Stomach (tissue), 4 donors: ENCODE results near the gene CDKN2B-AS1.

Source experiments
- POLR2A ChIP-seq, 4 donors: fragments of 450-650 bp; IDR thresholded peaks; one replicate each; pipeline ENCODE4 v1.6.1; 2016; ENCODE audit warnings: antibody characterized with exemption in 4 of 4, control low read depth in 2 of 4, mild to moderate bottlenecking in 1 of 4, moderate library complexity in 1 of 4
- TF ChIP-seq, protein P1 (sequence below), 7 experiments: fragments of 450-650 bp in 4 of 7; fragments of 200-600 bp in 3 of 7; sonication (generic) in 3 of 7; IDR thresholded peaks; one replicate each; pipeline ENCODE4 v1.5.1; 2016 to 2019; ENCODE audit warnings: antibody characterized with exemption in 7 of 7, control low read depth in 2 of 7, mild to moderate bottlenecking in 1 of 7

DNA sequence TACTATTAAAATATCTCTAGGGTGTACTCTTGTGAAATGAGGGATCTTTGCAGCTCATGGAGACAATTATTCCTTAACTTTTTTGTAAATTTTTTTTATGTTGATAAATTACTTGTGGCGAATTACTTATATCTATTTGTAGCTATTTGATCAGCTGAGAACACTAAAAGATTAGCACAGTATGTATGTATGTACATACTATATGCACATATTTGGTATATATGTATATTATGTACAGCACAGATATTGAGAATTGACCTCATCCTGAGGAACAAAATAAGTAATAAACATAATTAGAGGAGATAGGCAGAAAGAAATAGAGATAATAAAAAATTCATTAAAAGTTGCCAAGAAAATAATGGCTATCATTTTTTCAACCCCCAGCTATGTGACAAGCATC is 12.2 kb upstream of the CDKN2B-AS1 start:
- TF ChIP-seq, protein P1, sequence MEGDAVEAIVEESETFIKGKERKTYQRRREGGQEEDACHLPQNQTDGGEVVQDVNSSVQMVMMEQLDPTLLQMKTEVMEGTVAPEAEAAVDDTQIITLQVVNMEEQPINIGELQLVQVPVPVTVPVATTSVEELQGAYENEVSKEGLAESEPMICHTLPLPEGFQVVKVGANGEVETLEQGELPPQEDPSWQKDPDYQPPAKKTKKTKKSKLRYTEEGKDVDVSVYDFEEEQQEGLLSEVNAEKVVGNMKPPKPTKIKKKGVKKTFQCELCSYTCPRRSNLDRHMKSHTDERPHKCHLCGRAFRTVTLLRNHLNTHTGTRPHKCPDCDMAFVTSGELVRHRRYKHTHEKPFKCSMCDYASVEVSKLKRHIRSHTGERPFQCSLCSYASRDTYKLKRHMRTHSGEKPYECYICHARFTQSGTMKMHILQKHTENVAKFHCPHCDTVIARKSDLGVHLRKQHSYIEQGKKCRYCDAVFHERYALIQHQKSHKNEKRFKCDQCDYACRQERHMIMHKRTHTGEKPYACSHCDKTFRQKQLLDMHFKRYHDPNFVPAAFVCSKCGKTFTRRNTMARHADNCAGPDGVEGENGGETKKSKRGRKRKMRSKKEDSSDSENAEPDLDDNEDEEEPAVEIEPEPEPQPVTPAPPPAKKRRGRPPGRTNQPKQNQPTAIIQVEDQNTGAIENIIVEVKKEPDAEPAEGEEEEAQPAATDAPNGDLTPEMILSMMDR (IDR thresholded peaks at IDR 0.05): no peak
- TF ChIP-seq POLR2A (IDR thresholded peaks at IDR 0.05): no peak
